ENCODE measurements around the gene E2F6. TPM values are rescaled to one million over a fixed set of nuclear protein-coding genes. Genes with fewer than 3 reads are reported as not detected.

Gene E2F6
- total RNA-seq, 1 donor, result 6.2 TPM

DNA sequence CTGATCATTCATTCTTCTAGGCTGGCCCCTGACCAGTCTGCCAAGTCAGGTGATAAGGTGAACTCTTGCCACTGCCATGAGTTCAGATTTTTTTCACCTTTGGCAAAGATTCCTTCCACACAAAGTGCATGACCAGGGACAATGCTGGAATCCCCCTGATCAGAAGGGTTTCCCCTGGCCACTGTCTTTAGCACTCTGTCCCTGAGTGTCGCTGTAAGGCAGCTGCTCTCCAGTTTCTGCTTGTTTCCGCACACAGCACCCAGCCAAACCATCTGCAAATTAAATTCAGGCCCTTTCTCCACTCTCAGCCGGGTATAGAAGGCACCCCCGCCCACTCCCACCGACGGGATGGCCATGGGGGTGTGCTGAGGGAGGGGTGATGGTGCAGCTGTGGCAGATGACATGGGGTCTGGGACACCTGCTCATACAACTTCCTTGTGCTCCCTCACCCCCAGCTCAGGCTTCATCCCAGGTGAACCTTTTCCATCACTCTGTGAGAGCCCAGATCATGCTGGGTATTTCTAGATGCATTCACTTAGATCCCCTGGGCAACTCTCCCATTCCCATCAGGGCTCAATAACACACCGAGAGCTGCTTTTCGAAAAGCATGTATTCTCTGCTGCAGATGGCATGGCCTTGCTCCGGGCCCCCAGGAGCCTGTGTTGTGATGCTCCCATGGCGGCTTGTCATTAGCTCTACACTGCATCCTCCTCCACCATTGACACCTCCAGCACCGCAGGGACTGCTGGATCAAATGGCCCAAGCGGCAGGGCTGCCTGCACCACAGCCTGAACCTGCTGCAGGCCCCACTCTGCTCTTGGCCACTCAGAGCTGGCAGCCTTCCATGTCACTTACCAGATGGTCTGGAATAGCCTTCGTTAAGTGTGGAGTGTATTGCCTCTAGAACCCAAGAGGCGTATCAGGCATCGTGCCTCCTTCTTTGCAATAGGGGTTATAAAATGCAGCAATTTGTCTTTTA is 69.2 kb downstream of the E2F6 start:
- no peak for DNase-seq (ENCODE audit: low read depth in 2 of 3, low spot score in 2 of 3)

- no peak for DNase-seq (ENCODE audit: low read depth in 2 of 3, low spot score in 2 of 3)
Observed at GRCh38 chr2:11396021-11396420, 69.9 kb downstream of the E2F6 start.

GRCh38 chr2:11395389-11395788 is 70.6 kb downstream of the E2F6 start:
- no peak for DNase-seq (ENCODE audit: low read depth in 2 of 3, low spot score in 2 of 3)

Other genes with a start within 250 kb of the E2F6 start
- gene ROCK2, start 121.5 kb downstream of the E2F6 start, total RNA-seq, result 7.0 TPM
- 0.27 TPM for gene GREB1, start 67.9 kb upstream of the E2F6 start, total RNA-seq
- not detected for gene NTSR2, start 204.0 kb upstream of the E2F6 start, total RNA-seq

Data from hematopoietic multipotent progenitor cell (in vitro differentiated cells).